HepG2 (cell line): ENCODE measurements around the gene NAGK.

Source experiments
- EZH2 ChIP-seq: conservative IDR thresholded peaks from 2 replicates; pipeline ENCODE4 v1.6.1; 2012; ENCODE audit warnings: mild to moderate bottlenecking, low read depth, low read length, moderate library complexity
- NONO ChIP-seq, 2 experiments: fragments of 450-650 bp in 1 of 2; sonication (generic) in 1 of 2; formaldehyde crosslinking in 1 of 2; IDR thresholded peaks in 1 of 2; conservative IDR thresholded peaks in 1 of 2; 2 replicates each; pipeline versions ENCODE4 v1.6.1 to v1.8.0; 2017 to 2022; ENCODE audit warnings: mild to moderate bottlenecking in 1 of 2, missing genetic modification reagents in 1 of 2, moderate library complexity in 1 of 2
- NR1H2 ChIP-seq: sonication (generic); formaldehyde crosslinking; IDR thresholded peaks from 2 replicates; pipeline ENCODE4 v1.8.1; 2022; ENCODE audit warnings: low read depth, missing genetic modification reagents, borderline replicate concordance
- NR2C2 ChIP-seq: sonication (generic); formaldehyde crosslinking; IDR thresholded peaks from 2 replicates; pipeline ENCODE4 v1.4.0; 2020; ENCODE audit warnings: missing genetic modification reagents, mild to moderate bottlenecking, moderate library complexity, borderline replicate concordance
- NR2F6 ChIP-seq, 2 experiments: IDR thresholded peaks; 2 replicates each; pipeline ENCODE4 v1.6.1; 2016; ENCODE audit warnings: antibody characterized with exemption in 1 of 2, mild to moderate bottlenecking in 1 of 2
- ZMAT5 ChIP-seq: sonication (generic); formaldehyde crosslinking; IDR thresholded peaks from 2 replicates; pipeline ENCODE4 v1.5.0; 2020; ENCODE audit warnings: mild to moderate bottlenecking, low read depth, missing genetic modification reagents, borderline replicate concordance
- ZNF124 ChIP-seq: sonication (generic); formaldehyde crosslinking; IDR thresholded peaks from 2 replicates; pipeline ENCODE4 v1.4.0; 2020; ENCODE audit warnings: missing genetic modification reagents
- ZNF20 ChIP-seq: sonication (generic); formaldehyde crosslinking; IDR thresholded peaks from 2 replicates; pipeline ENCODE4 v1.4.0; 2020; ENCODE audit warnings: mild to moderate bottlenecking, moderate library complexity, missing genetic modification reagents
- ZNF510 ChIP-seq: sonication (generic); formaldehyde crosslinking; IDR thresholded peaks from 2 replicates; pipeline ENCODE4 v1.4.0; 2020; ENCODE audit warnings: low read depth, mild to moderate bottlenecking, missing genetic modification reagents
- ZNF670 ChIP-seq: sonication (generic); formaldehyde crosslinking; IDR thresholded peaks from 2 replicates; pipeline ENCODE4 v1.8.0; 2022; ENCODE audit warnings: mild to moderate bottlenecking, missing genetic modification reagents, borderline replicate concordance
- ZNF7 ChIP-seq: IDR thresholded peaks from 2 replicates; pipeline ENCODE4 v1.6.1; 2016; ENCODE audit warnings: missing biosample characterization, missing genetic modification reagents
- ZNF792 ChIP-seq: IDR thresholded peaks from 2 replicates; pipeline ENCODE4 v1.6.1; 2016
- TF ChIP-seq, protein P1 (sequence below): sonication (generic); formaldehyde crosslinking; IDR thresholded peaks from 2 replicates; pipeline ENCODE4 v1.5.0; 2020; ENCODE audit warnings: mild to moderate bottlenecking, missing genetic modification reagents, moderate library complexity
- TF ChIP-seq, protein P2 (sequence below): sonication (generic); formaldehyde crosslinking; IDR thresholded peaks from 2 replicates; pipeline ENCODE4 v1.8.0; 2023; ENCODE audit warnings: mild to moderate bottlenecking, missing genetic modification reagents

DNA sequence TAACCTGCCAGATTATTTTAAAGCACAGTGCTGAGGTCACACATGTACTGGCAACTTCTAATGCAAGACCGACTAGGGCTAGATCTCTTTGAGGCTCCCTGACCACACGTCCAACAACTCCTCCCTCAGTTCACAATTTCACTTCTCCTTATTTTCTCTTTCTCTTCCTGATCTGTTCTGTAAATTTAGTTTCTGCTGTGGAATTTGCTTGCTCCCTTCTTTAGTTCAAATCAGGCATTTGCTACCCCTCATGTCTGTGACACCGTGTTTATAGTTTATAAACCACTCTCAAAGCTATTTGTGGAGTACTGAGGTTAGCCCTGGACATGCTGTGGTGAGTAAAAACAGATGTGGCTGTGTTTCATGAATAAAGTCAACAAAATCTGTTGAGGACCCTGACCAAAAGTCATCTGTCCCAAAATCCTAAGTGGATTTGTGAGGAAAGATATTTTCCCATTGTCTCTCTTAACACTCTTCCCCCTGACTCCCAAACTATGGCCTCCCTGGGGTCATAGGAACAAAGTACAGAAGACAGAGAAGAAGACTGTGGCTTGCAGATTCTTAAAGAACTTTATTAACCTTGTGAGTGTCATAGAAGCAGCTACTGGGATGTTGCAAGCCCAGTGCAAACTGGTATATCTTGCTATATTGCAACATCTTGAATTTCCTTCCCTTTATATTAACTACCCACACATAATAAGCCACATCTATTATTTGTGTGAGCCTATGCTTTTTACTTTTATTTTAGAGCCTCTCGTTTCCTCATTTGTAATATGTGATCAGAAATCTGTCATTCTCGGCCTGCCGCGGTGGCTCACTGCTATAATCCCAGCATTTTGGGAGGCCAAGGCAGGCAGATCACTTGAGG is 3.5 kb upstream of the NAGK start:
- TF ChIP-seq ZNF124 (CRISPR knock-in tag), result no peak
- TF ChIP-seq NR1H2 (CRISPR knock-in tag), result no peak
- no peak for TF ChIP-seq ZNF670 (CRISPR knock-in tag)
- TF ChIP-seq ZNF20, result no peak
- TF ChIP-seq, protein P1, sequence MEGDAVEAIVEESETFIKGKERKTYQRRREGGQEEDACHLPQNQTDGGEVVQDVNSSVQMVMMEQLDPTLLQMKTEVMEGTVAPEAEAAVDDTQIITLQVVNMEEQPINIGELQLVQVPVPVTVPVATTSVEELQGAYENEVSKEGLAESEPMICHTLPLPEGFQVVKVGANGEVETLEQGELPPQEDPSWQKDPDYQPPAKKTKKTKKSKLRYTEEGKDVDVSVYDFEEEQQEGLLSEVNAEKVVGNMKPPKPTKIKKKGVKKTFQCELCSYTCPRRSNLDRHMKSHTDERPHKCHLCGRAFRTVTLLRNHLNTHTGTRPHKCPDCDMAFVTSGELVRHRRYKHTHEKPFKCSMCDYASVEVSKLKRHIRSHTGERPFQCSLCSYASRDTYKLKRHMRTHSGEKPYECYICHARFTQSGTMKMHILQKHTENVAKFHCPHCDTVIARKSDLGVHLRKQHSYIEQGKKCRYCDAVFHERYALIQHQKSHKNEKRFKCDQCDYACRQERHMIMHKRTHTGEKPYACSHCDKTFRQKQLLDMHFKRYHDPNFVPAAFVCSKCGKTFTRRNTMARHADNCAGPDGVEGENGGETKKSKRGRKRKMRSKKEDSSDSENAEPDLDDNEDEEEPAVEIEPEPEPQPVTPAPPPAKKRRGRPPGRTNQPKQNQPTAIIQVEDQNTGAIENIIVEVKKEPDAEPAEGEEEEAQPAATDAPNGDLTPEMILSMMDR, result no peak
- TF ChIP-seq NR2C2 (CRISPR knock-in tag), result no peak
- no peak for TF ChIP-seq ZNF7 (CRISPR knock-in tag)
- TF ChIP-seq ZNF792 (CRISPR knock-in tag), result no peak
- TF ChIP-seq ZMAT5, result no peak
- TF ChIP-seq, protein P2, sequence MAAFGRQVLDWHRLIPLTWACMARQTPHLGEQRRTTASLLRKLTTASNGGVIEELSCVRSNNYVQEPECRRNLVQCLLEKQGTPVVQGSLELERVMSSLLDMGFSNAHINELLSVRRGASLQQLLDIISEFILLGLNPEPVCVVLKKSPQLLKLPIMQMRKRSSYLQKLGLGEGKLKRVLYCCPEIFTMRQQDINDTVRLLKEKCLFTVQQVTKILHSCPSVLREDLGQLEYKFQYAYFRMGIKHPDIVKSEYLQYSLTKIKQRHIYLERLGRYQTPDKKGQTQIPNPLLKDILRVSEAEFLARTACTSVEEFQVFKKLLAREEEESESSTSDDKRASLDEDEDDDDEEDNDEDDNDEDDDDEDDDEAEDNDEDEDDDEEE (CRISPR knock-in tag), result no peak
- no peak for TF ChIP-seq ZNF510 (CRISPR knock-in tag)
- TF ChIP-seq NR2F6 (IDR thresholded peaks at IDR 0.05), result no peak
- no peak for TF ChIP-seq NR2F6 (CRISPR knock-in tag; IDR thresholded peaks at IDR 0.05)
- TF ChIP-seq EZH2, result no peak
- no peak for TF ChIP-seq NONO (IDR thresholded peaks at IDR 0.05)
- no peak for TF ChIP-seq NONO (CRISPR knock-in tag; conservative IDR thresholded peaks at IDR 0.05)
